Fibroblast of lung (primary cell): ENCODE data around the gene CHODL. TPM values are rescaled to one million over a fixed set of nuclear protein-coding genes. Genes with fewer than 3 reads are reported as not detected.

Source experiments
- DNase-seq, 2 donors: peaks; one replicate each; pipeline versions ENCODE4 v3.0.0 to v3.0.0-alpha.2; 2010; ENCODE audit warnings: low read depth in 2 of 2
- H2AFZ ChIP-seq: 2 replicates; pipeline ENCODE4 v1.5.1; 2012; ENCODE audit warnings: low read length, control low read depth, inconsistent platforms
- H3K27ac ChIP-seq: 2 replicates; pipeline ENCODE4 v1.5.1; 2011; ENCODE audit warnings: low read length, control low read depth; ENCODE audit not compliant: insufficient read depth
- H3K27me3 ChIP-seq: 2 replicates; pipeline ENCODE4 v1.5.1; 2011; ENCODE audit warnings: mild to moderate bottlenecking, low read length; ENCODE audit not compliant: control insufficient read depth, insufficient read depth
- H3K36me3 ChIP-seq: 2 replicates; pipeline ENCODE4 v1.5.1; 2011; ENCODE audit warnings: low read length; ENCODE audit not compliant: control insufficient read depth, insufficient read depth
- H3K4me1 ChIP-seq: 2 replicates; pipeline ENCODE4 v1.5.1; 2011; ENCODE audit warnings: low read length; ENCODE audit not compliant: control insufficient read depth, insufficient read depth; ENCODE audit errors: extremely low read depth
- H3K4me2 ChIP-seq: 2 replicates; pipeline ENCODE4 v1.5.1; 2011; ENCODE audit warnings: low read length, control low read depth; ENCODE audit not compliant: insufficient read depth; ENCODE audit errors: extremely low read depth
- H3K4me3 ChIP-seq, 4 experiments: fragments of 200-600 bp in 1 of 4; sonication (generic) in 1 of 4; replicated peaks in 1 of 4; 2 replicates each; pipeline ENCODE4 v1.5.1; 2011 to 2016; ENCODE audit warnings: low read length in 4 of 4, low read depth in 3 of 4, mild to moderate bottlenecking in 3 of 4, control low read depth in 2 of 4, inconsistent platforms in 1 of 4, mixed read lengths in 1 of 4; ENCODE audit not compliant: insufficient read depth in 1 of 4; ENCODE audit errors: control extremely low read depth in 1 of 4
- H3K79me2 ChIP-seq: 2 replicates; pipeline ENCODE4 v1.5.1; 2012; ENCODE audit warnings: mild to moderate bottlenecking, low read length, inconsistent platforms; ENCODE audit not compliant: control insufficient read depth, insufficient read depth
- H3K9ac ChIP-seq: 2 replicates; pipeline ENCODE4 v1.5.1; 2011; ENCODE audit warnings: mild to moderate bottlenecking, low read length, control low read depth; ENCODE audit not compliant: insufficient read depth
- H3K9me3 ChIP-seq: 2 replicates; pipeline ENCODE4 v1.5.1; 2012; ENCODE audit warnings: low read depth, low read length; ENCODE audit not compliant: control insufficient read depth, insufficient read depth
- H4K20me1 ChIP-seq: 2 replicates; pipeline ENCODE4 v1.5.1; 2011; ENCODE audit warnings: low read length; ENCODE audit not compliant: control insufficient read depth, insufficient read depth; ENCODE audit errors: extremely low read depth
- CTCF ChIP-seq, 2 donors: IDR thresholded peaks in 1 of 2; conservative IDR thresholded peaks in 1 of 2; 1 replicate in 1 of 2; 2 replicates in 1 of 2; pipeline ENCODE4 v1.5.1; 2011 to 2012; ENCODE audit warnings: low read length in 2 of 2, control low read depth in 1 of 2, inconsistent platforms in 1 of 2, low read depth in 1 of 2, mild to moderate bottlenecking in 1 of 2
- EZH2 ChIP-seq: IDR thresholded peaks from 2 replicates; pipeline ENCODE4 v1.5.1; 2012; ENCODE audit warnings: low read length, control low read depth, mild to moderate bottlenecking; ENCODE audit errors: missing control alignments
- polyA minus RNA-seq: library from RNA; depleted of rRNA, polyadenylated mRNA; stranded (reverse); fragments of >200 nt; gene quantifications from 2 replicates; pipeline ENCODE4 v1.2.3, GENCODE V29; 2011; ENCODE audit warnings: low replicate concordance
- polyA plus RNA-seq, 2 donors: library from polyadenylated mRNA; depleted of rRNA in 1 of 2; stranded (reverse) in 1 of 2; unstranded in 1 of 2; fragments of >200 nt; gene quantifications; 2 replicates each; pipeline ENCODE4 v1.2.1, GENCODE V29; 2011 to 2012; ENCODE audit warnings: missing spikeins in 1 of 2
- total RNA-seq: library from RNA; depleted of rRNA; stranded (reverse); fragments of >200 nt; gene quantifications from 2 replicates; pipeline ENCODE4 v1.2.1, GENCODE V29; 2014

The CHODL gene
- total RNA-seq (under 0.01 and 0.17 TPM in 2 replicates), polyA plus RNA-seq (0.05 TPM in 1 of 2 replicates, not detected in the other), polyA minus RNA-seq (not detected in 2 replicates)
- polyA plus RNA-seq (2012), result not detected in 2 replicates

- Histone ChIP-seq H3K9me3 (no peaks in the 10 kb centered on the region), H3K36me3 (no peaks in the 10 kb centered on the region), H3K27me3 (no peaks in the 10 kb centered on the region), H3K4me3 (peak within 1 kb of the TSS in 1 of 4 experiments; percentile 21), H3K79me2 (no peaks in the 10 kb centered on the region), H3K4me2 (no peak within 1 kb of the TSS), H3K4me1 (no peaks in the 10 kb centered on the region), H3K27ac (no peak within 1 kb of the TSS), H2AFZ (no peak within 1 kb of the TSS), H3K9ac (no peak within 1 kb of the TSS), H4K20me1 (no peaks in the 10 kb centered on the region)
- peak; percentile 1 to 5 for DNase-seq
- no peak for TF ChIP-seq EZH2
- no peak for TF ChIP-seq CTCF (conservative IDR thresholded peaks at IDR 0.05 in 1 of 2, IDR thresholded peaks at IDR 0.05 in 1 of 2; ENCODE audit: low read depth in 1 of 2, low read length in 2 of 2)
Measured at GRCh38 chr21:18244671-18245463, at the start of gene CHODL. Gene CHODL, plus strand, starts transcription at chr21:18244833. Its CDS starts 391 bp downstream, at chr21:18245224.

GRCh38 chr21:18204931-18205330 is 39.7 kb upstream of the CHODL start:
- Histone ChIP-seq H3K27me3 (no peaks in the 10 kb centered on the region), H3K79me2 (no peaks in the 10 kb centered on the region), H3K9ac (no peak overlapping the region), H3K9me3 (no peaks in the 10 kb centered on the region), H4K20me1 (no peaks in the 10 kb centered on the region), H2AFZ (no peak overlapping the region), H3K36me3 (no peaks in the 10 kb centered on the region), H3K4me3 (no peak overlapping the region), H3K27ac (no peak overlapping the region), H3K4me2 (no peak overlapping the region), H3K4me1 (no peaks in the 10 kb centered on the region)
- DNase-seq, result no peak
- TF ChIP-seq CTCF (conservative IDR thresholded peaks at IDR 0.05 in 1 of 2, IDR thresholded peaks at IDR 0.05 in 1 of 2; ENCODE audit: low read depth in 1 of 2, low read length in 2 of 2) (no peak), EZH2 (no peak)

- no peaks in the 10 kb centered on the region for H3K4me1 ChIP-seq
- H4K20me1 ChIP-seq, result no peaks in the 10 kb centered on the region
- no peak overlapping the region for H3K9ac ChIP-seq
- no peak overlapping the region for H3K4me2 ChIP-seq
- no peak overlapping the region for H3K27ac ChIP-seq
- H3K4me3 ChIP-seq, result no peak overlapping the region
- no peaks in the 10 kb centered on the region for H3K79me2 ChIP-seq
- no peaks in the 10 kb centered on the region for H3K9me3 ChIP-seq
- no peak overlapping the region for H2AFZ ChIP-seq
- no peaks in the 10 kb centered on the region for H3K27me3 ChIP-seq
- DNase-seq, result no peak
- TF ChIP-seq CTCF (conservative IDR thresholded peaks at IDR 0.05 in 1 of 2, IDR thresholded peaks at IDR 0.05 in 1 of 2; ENCODE audit: low read depth in 1 of 2, low read length in 2 of 2) (no peak), EZH2 (no peak)
- no peaks in the 10 kb centered on the region for H3K36me3 ChIP-seq
Measured at GRCh38 chr21:18218331-18218730, 26.3 kb upstream of the CHODL start.
